HepG2 (cell line): Measurements from ENCODE around the gene SOX12.

Experiments used
- BRCA1 ChIP-seq: sonication (generic); formaldehyde crosslinking; IDR thresholded peaks from 2 replicates; pipeline ENCODE4 v1.4.0; 2020; ENCODE audit warnings: missing genetic modification reagents
- CTCF ChIP-seq: sonication (generic); formaldehyde crosslinking; IDR thresholded peaks from 2 replicates; pipeline ENCODE4 v1.5.0; 2020; ENCODE audit warnings: mild to moderate bottlenecking, missing genetic modification reagents, moderate library complexity
- MTA1 ChIP-seq: sonication (generic); formaldehyde crosslinking; IDR thresholded peaks from 2 replicates; pipeline ENCODE4 v1.4.0; 2020; ENCODE audit warnings: missing genetic modification reagents, mild to moderate bottlenecking, borderline replicate concordance
- NFIC ChIP-seq: IDR thresholded peaks from 2 replicates; pipeline ENCODE4 v1.6.1; 2012; ENCODE audit warnings: mild to moderate bottlenecking, low read length, inconsistent platforms
- NR2F6 ChIP-seq, 2 experiments: IDR thresholded peaks; 2 replicates each; pipeline ENCODE4 v1.6.1; 2016; ENCODE audit warnings: antibody characterized with exemption in 1 of 2, mild to moderate bottlenecking in 1 of 2
- SNRNP70 ChIP-seq: fragments of 200-400 bp; formaldehyde crosslinking; IDR thresholded peaks from 2 replicates; pipeline ENCODE4 v1.6.1; 2017; ENCODE audit warnings: mild to moderate bottlenecking, low read depth, low read length, moderate library complexity
- TAF1 ChIP-seq: sonication (generic); formaldehyde crosslinking; IDR thresholded peaks from 2 replicates; pipeline ENCODE4 v1.4.0; 2020; ENCODE audit warnings: missing genetic modification reagents
- TCF7 ChIP-seq: sonication (generic); IDR thresholded peaks from 2 replicates; pipeline ENCODE4 v1.6.1; 2016; ENCODE audit warnings: antibody characterized with exemption, low read depth
- ZFP36 ChIP-seq: fragments of 150-350 bp; IDR thresholded peaks from 2 replicates; pipeline ENCODE4 v1.6.1; 2018; ENCODE audit warnings: borderline replicate concordance, low read length, low read depth; ENCODE audit not compliant: partially characterized antibody
- ZNF644 ChIP-seq: IDR thresholded peaks from 2 replicates; pipeline ENCODE4 v1.6.1; 2016; ENCODE audit warnings: low read depth
- ZNF782 ChIP-seq: sonication (generic); formaldehyde crosslinking; IDR thresholded peaks from 2 replicates; pipeline ENCODE4 v1.4.0; 2020; ENCODE audit warnings: missing genetic modification reagents, mild to moderate bottlenecking, borderline replicate concordance
- TF ChIP-seq, protein P1 (sequence below): sonication (generic); formaldehyde crosslinking; IDR thresholded peaks from 2 replicates; pipeline ENCODE4 v1.9.0; 2021; ENCODE audit warnings: missing genetic modification reagents, borderline replicate concordance
- TF ChIP-seq, protein P2 (sequence below): sonication (generic); formaldehyde crosslinking; IDR thresholded peaks from 2 replicates; pipeline ENCODE4 v1.8.1; 2023; ENCODE audit warnings: mild to moderate bottlenecking, missing genetic modification reagents, borderline replicate concordance
- TF ChIP-seq, protein P3 (sequence below): sonication (generic); formaldehyde crosslinking; IDR thresholded peaks from 2 replicates; pipeline ENCODE4 v1.4.0; 2020; ENCODE audit warnings: missing genetic modification reagents, borderline replicate concordance

GRCh38 chr20:358891-359555 is 33.7 kb downstream of the SOX12 start:
- TF ChIP-seq TAF1 (CRISPR knock-in tag) (no peak), ZFP36 (no peak), MTA1 (no peak), BRCA1 (no peak), ZNF782 (CRISPR knock-in tag) (no peak), SNRNP70 (no peak), ZNF644 (CRISPR knock-in tag) (no peak), NR2F6 (IDR thresholded peaks at IDR 0.05) (no peak), NR2F6 (CRISPR knock-in tag; IDR thresholded peaks at IDR 0.05) (no peak), TCF7 (no peak), CTCF (CRISPR knock-in tag) (no peak), NFIC (no peak)
- TF ChIP-seq, protein P1, sequence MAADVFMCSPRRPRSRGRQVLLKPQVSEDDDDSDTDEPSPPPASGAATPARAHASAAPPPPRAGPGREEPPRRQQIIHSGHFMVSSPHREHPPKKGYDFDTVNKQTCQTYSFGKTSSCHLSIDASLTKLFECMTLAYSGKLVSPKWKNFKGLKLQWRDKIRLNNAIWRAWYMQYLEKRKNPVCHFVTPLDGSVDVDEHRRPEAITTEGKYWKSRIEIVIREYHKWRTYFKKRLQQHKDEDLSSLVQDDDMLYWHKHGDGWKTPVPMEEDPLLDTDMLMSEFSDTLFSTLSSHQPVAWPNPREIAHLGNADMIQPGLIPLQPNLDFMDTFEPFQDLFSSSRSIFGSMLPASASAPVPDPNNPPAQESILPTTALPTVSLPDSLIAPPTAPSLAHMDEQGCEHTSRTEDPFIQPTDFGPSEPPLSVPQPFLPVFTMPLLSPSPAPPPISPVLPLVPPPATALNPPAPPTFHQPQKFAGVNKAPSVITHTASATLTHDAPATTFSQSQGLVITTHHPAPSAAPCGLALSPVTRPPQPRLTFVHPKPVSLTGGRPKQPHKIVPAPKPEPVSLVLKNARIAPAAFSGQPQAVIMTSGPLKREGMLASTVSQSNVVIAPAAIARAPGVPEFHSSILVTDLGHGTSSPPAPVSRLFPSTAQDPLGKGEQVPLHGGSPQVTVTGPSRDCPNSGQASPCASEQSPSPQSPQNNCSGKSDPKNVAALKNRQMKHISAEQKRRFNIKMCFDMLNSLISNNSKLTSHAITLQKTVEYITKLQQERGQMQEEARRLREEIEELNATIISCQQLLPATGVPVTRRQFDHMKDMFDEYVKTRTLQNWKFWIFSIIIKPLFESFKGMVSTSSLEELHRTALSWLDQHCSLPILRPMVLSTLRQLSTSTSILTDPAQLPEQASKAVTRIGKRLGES, result no peak
- TF ChIP-seq, protein P2, sequence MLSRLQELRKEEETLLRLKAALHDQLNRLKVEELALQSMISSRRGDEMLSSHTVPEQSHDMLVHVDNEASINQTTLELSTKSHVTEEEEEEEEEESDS (CRISPR knock-in tag), result no peak
- TF ChIP-seq, protein P3, sequence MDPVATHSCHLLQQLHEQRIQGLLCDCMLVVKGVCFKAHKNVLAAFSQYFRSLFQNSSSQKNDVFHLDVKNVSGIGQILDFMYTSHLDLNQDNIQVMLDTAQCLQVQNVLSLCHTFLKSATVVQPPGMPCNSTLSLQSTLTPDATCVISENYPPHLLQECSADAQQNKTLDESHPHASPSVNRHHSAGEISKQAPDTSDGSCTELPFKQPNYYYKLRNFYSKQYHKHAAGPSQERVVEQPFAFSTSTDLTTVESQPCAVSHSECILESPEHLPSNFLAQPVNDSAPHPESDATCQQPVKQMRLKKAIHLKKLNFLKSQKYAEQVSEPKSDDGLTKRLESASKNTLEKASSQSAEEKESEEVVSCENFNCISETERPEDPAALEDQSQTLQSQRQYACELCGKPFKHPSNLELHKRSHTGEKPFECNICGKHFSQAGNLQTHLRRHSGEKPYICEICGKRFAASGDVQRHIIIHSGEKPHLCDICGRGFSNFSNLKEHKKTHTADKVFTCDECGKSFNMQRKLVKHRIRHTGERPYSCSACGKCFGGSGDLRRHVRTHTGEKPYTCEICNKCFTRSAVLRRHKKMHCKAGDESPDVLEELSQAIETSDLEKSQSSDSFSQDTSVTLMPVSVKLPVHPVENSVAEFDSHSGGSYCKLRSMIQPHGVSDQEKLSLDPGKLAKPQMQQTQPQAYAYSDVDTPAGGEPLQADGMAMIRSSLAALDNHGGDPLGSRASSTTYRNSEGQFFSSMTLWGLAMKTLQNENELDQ (CRISPR knock-in tag), result no peak
